HepG2 (cell line): Measurements from ENCODE around the gene PCDH12. TPM values are rescaled to one million over a fixed set of nuclear protein-coding genes. Genes with fewer than 3 reads are reported as not detected.

Source experiments
- ATAC-seq: fragments of 200-7000 bp; cut with Tn5 transposase; 3 replicates; pipeline ENCODE4 v1.9.1; 2020; ENCODE audit warnings: mild to moderate bottlenecking, moderate library complexity
- BruUV-seq: library from RNA; stranded (reverse); fragments of 400-500 nt; replicated peaks from 2 replicates; lab custom pipeline; 2021; lab: Mats Ljungman, UMichigan
- CTCF ChIA-PET: fragments of 300-600 bp; formaldehyde crosslinking; extraction: SDS; loops from one replicate; lab custom pipeline; 2021; ENCODE audit warnings: low total read pairs, inconsistent platforms, low intra/inter-chr PET ratio; lab: Yijun Ruan, JAX
- POLR2A ChIA-PET: fragments of 350-600 bp; sonication (Branson Sonifier 250); formaldehyde crosslinking; loops from one replicate; lab custom pipeline; 2020; ENCODE audit warnings: antibody characterized with exemption, inconsistent platforms; lab: Yijun Ruan, JAX
- DNase-seq: peaks from one replicate; pipeline ENCODE4 v3.0.0-alpha.2; 2015; ENCODE audit warnings: low spot score
- FAIRE-seq: peaks from 3 replicates; lab custom pipeline; 2011; peaks lifted over from hg19 to GRCh38; lab: Jason Lieb, UNC
- H2AFZ ChIP-seq: one replicate; pipeline ENCODE4 v1.6.1; 2011; ENCODE audit warnings: low read length, inconsistent platforms
- H3K27ac ChIP-seq: fragments of 300-600 bp; 3 replicates; pipeline ENCODE4 v1.8.0; 2011; ENCODE audit warnings: mixed run types, mild to moderate bottlenecking, mixed read lengths, low read length, inconsistent platforms; ENCODE audit not compliant: insufficient read depth; ENCODE audit errors: extremely low read length
- H3K27me3 ChIP-seq, 2 experiments: fragments of 200-600 bp in 1 of 2; 2 replicates in 1 of 2; 3 replicates in 1 of 2; pipeline versions ENCODE4 v1.6.0 to v1.8.0; 2011; ENCODE audit warnings: low read length in 2 of 2, mild to moderate bottlenecking in 2 of 2, moderate library complexity in 2 of 2, inconsistent platforms in 1 of 2; ENCODE audit not compliant: insufficient read depth in 2 of 2, control insufficient read depth in 1 of 2
- H3K36me3 ChIP-seq, 2 experiments: fragments of 200-600 bp in 1 of 2; replicated peaks in 1 of 2; 2 replicates in 1 of 2; 3 replicates in 1 of 2; pipeline versions ENCODE4 v1.5.1 to v1.8.0; 2011; ENCODE audit warnings: low read length in 2 of 2, inconsistent platforms in 1 of 2; ENCODE audit not compliant: insufficient read depth in 2 of 2, control insufficient read depth in 1 of 2
- H3K4me1 ChIP-seq: 2 replicates; pipeline ENCODE4 v1.5.1; 2012; ENCODE audit warnings: low read length, inconsistent platforms; ENCODE audit not compliant: insufficient read depth
- H3K4me2 ChIP-seq: 2 replicates; pipeline ENCODE4 v1.6.0; 2011; ENCODE audit warnings: low read depth, low read length, inconsistent platforms
- H3K4me3 ChIP-seq, 3 experiments: fragments of 200-600 bp in 1 of 3; sonication (generic), shearing (Covaris generic) in 1 of 3; replicated peaks in 1 of 3; 2 replicates each; pipeline ENCODE4 v1.5.1; 2011 to 2016; ENCODE audit warnings: low read length in 3 of 3, inconsistent platforms in 2 of 3, low read depth in 2 of 3, mild to moderate bottlenecking in 2 of 3, control low read depth in 1 of 3, mixed read lengths in 1 of 3; ENCODE audit not compliant: insufficient read depth in 1 of 3
- H3K79me2 ChIP-seq: one replicate; pipeline ENCODE4 v1.6.1; 2011; ENCODE audit warnings: low read length, inconsistent platforms; ENCODE audit not compliant: insufficient read depth
- H3K9ac ChIP-seq: 2 replicates; pipeline ENCODE4 v1.6.0; 2011; ENCODE audit warnings: mild to moderate bottlenecking, low read depth, low read length, inconsistent platforms; ENCODE audit not compliant: insufficient read depth
- H3K9me3 ChIP-seq: 2 replicates; pipeline ENCODE4 v1.5.1; 2012; ENCODE audit warnings: mild to moderate bottlenecking, low read length
- H4K20me1 ChIP-seq: 2 replicates; pipeline ENCODE4 v1.6.0; 2011; ENCODE audit warnings: inconsistent platforms, mild to moderate bottlenecking, low read length, moderate library complexity; ENCODE audit not compliant: insufficient read depth
- CC2D1A ChIP-seq: sonication (generic); formaldehyde crosslinking; IDR thresholded peaks from 2 replicates; pipeline ENCODE4 v1.8.1; 2023; ENCODE audit warnings: mild to moderate bottlenecking, missing genetic modification reagents
- FOXO1 ChIP-seq: sonication (generic); formaldehyde crosslinking; IDR thresholded peaks from 2 replicates; pipeline ENCODE4 v1.4.0; 2020; ENCODE audit warnings: missing genetic modification reagents
- TRIM24 ChIP-seq: sonication (generic); formaldehyde crosslinking; IDR thresholded peaks from 2 replicates; pipeline ENCODE4 v1.8.0; 2022; ENCODE audit warnings: mild to moderate bottlenecking, missing genetic modification reagents
- WGBS: methylation state at CpG from one replicate; pipeline ENCODE4 v1.1.6; 2017; ENCODE audit warnings: low lambda C conversion rate; 5-methylcytosine and 5-hydroxymethylcytosine counted together
- in situ Hi-C: cut with HindIII; loops from 2 replicates; pipeline ENCODE4 v1.10.0; 2017; ENCODE audit warnings: low pct_unique_long_range_greater_than_20kb; ENCODE audit not compliant: extremely low pct_ligation_motif_present
- intact Hi-C: fragments of 100-400 bp; cut with micrococcal nuclease; formaldehyde crosslinking; loops from one replicate; pipeline ENCODE4 v1.10.0; 2022; ENCODE audit not compliant: unreplicated experiment
- polyA plus RNA-seq, 8 experiments: library from polyadenylated mRNA; depleted of rRNA in 3 of 8; stranded (reverse) in 7 of 8; unstranded in 1 of 8; fragments of >200 nt; fragmentation: Illumina TruSeq in 4 of 8; extraction: Trizol in 4 of 8; gene quantifications; 2 replicates each; pipeline versions ENCODE4 v1.2.1 to v1.2.3, GENCODE V29; 2011 to 2016; ENCODE audit warnings: low read depth in 4 of 8, missing spikeins in 1 of 8, mixed read lengths in 1 of 8; ENCODE audit not compliant: insufficient read depth in 1 of 8
- total RNA-seq, 5 experiments: library from RNA; depleted of rRNA; stranded (reverse); fragments of >200 nt; fragmentation: Illumina TruSeq; extraction: Trizol; gene quantifications; 2 replicates each; pipeline ENCODE4 v1.2.3, GENCODE V29; 2016; ENCODE audit warnings: low read depth in 1 of 5
- TF ChIP-seq, protein P1 (sequence below): sonication (generic); formaldehyde crosslinking; IDR thresholded peaks from 2 replicates; pipeline ENCODE4 v1.4.0; 2020; ENCODE audit warnings: mild to moderate bottlenecking, missing genetic modification reagents, borderline replicate concordance

The PCDH12 gene
- total and polyA plus RNA-seq, 2 of the 13 experiments (the other 11 are each of a cell fraction or from before 2014, with no cell fraction given) = not detected

DNA sequence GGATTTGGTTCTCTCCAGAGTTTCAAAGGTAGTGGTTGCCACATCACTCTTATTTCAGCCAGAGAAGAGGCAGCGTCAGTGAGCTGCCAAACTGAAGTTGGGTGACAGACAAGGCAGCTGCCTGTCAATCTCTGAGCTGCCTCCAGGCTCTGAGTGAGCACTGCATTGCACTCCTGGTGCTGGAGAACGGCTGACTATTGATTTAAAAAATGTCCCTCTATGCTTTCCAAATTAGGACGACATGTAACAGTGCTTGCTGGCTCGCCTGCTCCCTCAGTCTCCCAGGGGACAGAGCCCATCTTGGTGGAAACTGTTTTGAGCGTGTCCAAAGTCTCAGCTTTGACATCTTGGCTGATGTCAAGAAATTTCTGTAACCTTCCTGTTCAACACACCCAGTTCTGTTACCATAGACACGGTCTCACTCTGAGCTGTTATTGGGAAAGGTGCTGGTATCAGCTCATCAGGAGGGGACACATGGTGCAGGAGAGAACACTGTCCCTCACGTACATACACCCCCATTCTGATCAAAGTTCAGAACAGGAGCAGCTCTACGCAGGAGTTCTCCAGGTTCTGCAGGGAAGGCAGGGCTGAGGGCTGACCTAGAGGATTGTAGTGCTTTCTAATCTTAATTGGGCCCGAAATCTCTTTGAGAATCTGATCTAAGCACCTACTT, 15.7 kb downstream of the PCDH12 start (continued):
- TF ChIP-seq FOXO1 (no peak), CC2D1A (CRISPR knock-in tag) (no peak)
- TF ChIP-seq, protein P1, sequence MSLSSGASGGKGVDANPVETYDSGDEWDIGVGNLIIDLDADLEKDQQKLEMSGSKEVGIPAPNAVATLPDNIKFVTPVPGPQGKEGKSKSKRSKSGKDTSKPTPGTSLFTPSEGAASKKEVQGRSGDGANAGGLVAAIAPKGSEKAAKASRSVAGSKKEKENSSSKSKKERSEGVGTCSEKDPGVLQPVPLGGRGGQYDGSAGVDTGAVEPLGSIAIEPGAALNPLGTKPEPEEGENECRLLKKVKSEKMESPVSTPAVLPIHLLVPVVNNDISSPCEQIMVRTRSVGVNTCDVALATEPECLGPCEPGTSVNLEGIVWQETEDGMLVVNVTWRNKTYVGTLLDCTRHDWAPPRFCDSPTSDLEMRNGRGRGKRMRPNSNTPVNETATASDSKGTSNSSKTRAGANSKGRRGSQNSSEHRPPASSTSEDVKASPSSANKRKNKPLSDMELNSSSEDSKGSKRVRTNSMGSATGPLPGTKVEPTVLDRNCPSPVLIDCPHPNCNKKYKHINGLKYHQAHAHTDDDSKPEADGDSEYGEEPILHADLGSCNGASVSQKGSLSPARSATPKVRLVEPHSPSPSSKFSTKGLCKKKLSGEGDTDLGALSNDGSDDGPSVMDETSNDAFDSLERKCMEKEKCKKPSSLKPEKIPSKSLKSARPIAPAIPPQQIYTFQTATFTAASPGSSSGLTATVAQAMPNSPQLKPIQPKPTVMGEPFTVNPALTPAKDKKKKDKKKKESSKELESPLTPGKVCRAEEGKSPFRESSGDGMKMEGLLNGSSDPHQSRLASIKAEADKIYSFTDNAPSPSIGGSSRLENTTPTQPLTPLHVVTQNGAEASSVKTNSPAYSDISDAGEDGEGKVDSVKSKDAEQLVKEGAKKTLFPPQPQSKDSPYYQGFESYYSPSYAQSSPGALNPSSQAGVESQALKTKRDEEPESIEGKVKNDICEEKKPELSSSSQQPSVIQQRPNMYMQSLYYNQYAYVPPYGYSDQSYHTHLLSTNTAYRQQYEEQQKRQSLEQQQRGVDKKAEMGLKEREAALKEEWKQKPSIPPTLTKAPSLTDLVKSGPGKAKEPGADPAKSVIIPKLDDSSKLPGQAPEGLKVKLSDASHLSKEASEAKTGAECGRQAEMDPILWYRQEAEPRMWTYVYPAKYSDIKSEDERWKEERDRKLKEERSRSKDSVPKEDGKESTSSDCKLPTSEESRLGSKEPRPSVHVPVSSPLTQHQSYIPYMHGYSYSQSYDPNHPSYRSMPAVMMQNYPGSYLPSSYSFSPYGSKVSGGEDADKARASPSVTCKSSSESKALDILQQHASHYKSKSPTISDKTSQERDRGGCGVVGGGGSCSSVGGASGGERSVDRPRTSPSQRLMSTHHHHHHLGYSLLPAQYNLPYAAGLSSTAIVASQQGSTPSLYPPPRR (CRISPR knock-in tag) = no peak

DNA sequence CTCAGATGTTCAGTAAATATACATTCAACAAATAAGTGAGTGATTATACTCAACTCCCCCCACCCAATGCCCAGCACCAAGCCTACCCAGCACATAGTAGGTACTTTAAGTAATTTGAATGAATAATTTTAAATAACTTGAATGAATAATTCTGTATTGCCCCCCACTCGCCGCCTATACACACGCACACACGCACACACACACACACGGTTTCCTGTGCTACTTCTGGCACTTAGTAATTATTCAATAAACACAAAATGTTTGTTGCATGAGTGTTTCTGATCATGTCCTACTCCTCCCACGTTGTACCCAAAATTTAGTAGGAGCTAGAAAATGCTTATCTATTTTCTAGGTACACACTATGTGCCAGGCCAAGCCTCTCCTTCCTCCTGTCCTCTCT, 16.2 kb downstream of the PCDH12 start:
- ATAC-seq (no peak), FAIRE-seq (no peak), DNase-seq (no peak)
- Histone ChIP-seq H3K4me3 (no peak overlapping the region), H3K36me3 (peaks cover 14 to 24% of the 10 kb centered on the region in 2 experiments; a peak in 4 of 5 replicates), H3K27ac (peak overlapping the region; percentile 20), H3K4me1 (peaks cover 18% of the 10 kb centered on the region), H3K9me3 (no peaks in the 10 kb centered on the region), H4K20me1 (no peaks in the 10 kb centered on the region), H3K9ac (no peak overlapping the region), H3K4me2 (no peak overlapping the region), H3K79me2 (no peaks in the 10 kb centered on the region), H2AFZ (no peak overlapping the region), H3K27me3 (no peaks in the 10 kb centered on the region)
- 85% methylated on average over 6 of the region's 6 CpGs for WGBS
- CTCF ChIA-PET = no interaction called here
- POLR2A ChIA-PET = interaction anchor here (0.8 to 1.0 kb wide), 2 partner anchors 18 to 19 kb away, joined by 4 to 5 read pairs; partner anchors contain the start of gene DELE1
- in situ Hi-C loops = no loop called here
- no TSS peak for BruUV-seq
- intact Hi-C loops = no loop called here
- TF ChIP-seq TRIM24 (CRISPR knock-in tag) = no peak
